Measurements from ENCODE around the gene POLR3C. TPM values are rescaled to one million over a fixed set of nuclear protein-coding genes. Genes with fewer than 3 reads are reported as not detected.

Gene POLR3C
- total RNA-seq, 4 donors from 2014 or later = 17.5 to 79.2 (median 34.5) TPM

GRCh38 chr1:145884675-145885074, 60.7 kb downstream of the POLR3C start:
- peaks cover 0 to 11% (median 2%) of the 10 kb centered on the region in 4 donors for H3K4me1 ChIP-seq
- no peak overlapping the region for H3K4me3 ChIP-seq
- no peak for DNase-seq
- no peaks in the 10 kb centered on the region for H3K36me3 ChIP-seq
- no peaks in the 10 kb centered on the region for H3K27me3 ChIP-seq
- no peaks in the 10 kb centered on the region for H3K9me3 ChIP-seq
- no peak for TF ChIP-seq CTCF (IDR thresholded peaks at IDR 0.05)
- no peak for TF ChIP-seq POLR2A (IDR thresholded peaks at IDR 0.05)
- H3K27ac ChIP-seq = no peak overlapping the region

- peak within 1 kb of the TSS in 1 of 4 donors; percentile 39 for H3K27ac ChIP-seq
- TF ChIP-seq POLR2A (IDR thresholded peaks at IDR 0.05) (no peak), CTCF (IDR thresholded peaks at IDR 0.05) (no peak)
- peak within 1 kb of the TSS; percentile 50 to 79 (median 64) for H3K4me3 ChIP-seq
- no peaks in the 10 kb centered on the region for H3K27me3 ChIP-seq
- H3K4me1 ChIP-seq = peaks cover 0 to 12% (median 2%) of the 10 kb centered on the region in 4 donors
- peak; percentile 83 to 94 (median 90) for DNase-seq
- no peaks in the 10 kb centered on the region for H3K9me3 ChIP-seq
- no peaks in the 10 kb centered on the region for H3K36me3 ChIP-seq
Measured at GRCh38 chr1:145885738-145886287, 61.8 kb downstream of the POLR3C start, which contains the start of gene ANKRD35. TSS of gene ANKRD35 (minus strand) at chr1:145885866. CDS start at chr1:145885758, 108 bp downstream.

DNA sequence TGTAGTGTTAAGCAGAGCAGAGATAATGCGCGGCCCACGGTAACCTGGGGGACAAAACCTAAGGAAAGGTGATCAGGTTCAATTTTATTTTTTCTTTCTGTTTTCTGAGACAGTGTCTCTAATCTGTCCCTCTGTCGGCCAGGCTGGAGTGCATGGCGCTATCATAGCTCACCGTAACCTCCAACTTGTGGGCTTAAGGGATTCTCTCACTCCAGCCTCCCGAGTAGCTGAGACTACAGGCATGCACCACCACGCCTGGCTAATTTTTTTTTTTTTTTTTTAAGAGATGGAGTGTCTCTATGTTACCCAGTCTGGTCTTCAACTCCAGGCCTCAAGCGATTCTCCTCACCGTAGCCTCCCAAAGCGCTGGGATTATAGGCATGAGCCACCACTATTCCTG, 62.4 kb downstream of the POLR3C start:
- TF ChIP-seq POLR2A (IDR thresholded peaks at IDR 0.05) = no peak
- TF ChIP-seq CTCF (IDR thresholded peaks at IDR 0.05) = no peak
- H3K4me3 ChIP-seq = peak overlapping the region; percentile 50 to 79 (median 64)

GRCh38 chr1:145886816-145887215, 62.8 kb downstream of the POLR3C start:
- no peaks in the 10 kb centered on the region for H3K36me3 ChIP-seq
- no peak for DNase-seq
- no peak for TF ChIP-seq POLR2A (IDR thresholded peaks at IDR 0.05)
- no peak for TF ChIP-seq CTCF (IDR thresholded peaks at IDR 0.05)
- no peaks in the 10 kb centered on the region for H3K27me3 ChIP-seq
- peaks cover 0 to 21% (median 4%) of the 10 kb centered on the region in 4 donors for H3K4me1 ChIP-seq
- no peak overlapping the region for H3K27ac ChIP-seq
- no peak overlapping the region for H3K4me3 ChIP-seq
- no peaks in the 10 kb centered on the region for H3K9me3 ChIP-seq

More for the DNA sequence above, 62.4 kb downstream of the POLR3C start:
- H3K36me3 ChIP-seq = no peaks in the 10 kb centered on the region
- DNase-seq = no peak
- H3K4me1 ChIP-seq = peaks cover 0 to 17% (median 2%) of the 10 kb centered on the region in 4 donors
- no peaks in the 10 kb centered on the region for H3K9me3 ChIP-seq
- H3K27me3 ChIP-seq = no peaks in the 10 kb centered on the region
- peak overlapping the region in 1 of 4 donors; percentile 39 for H3K27ac ChIP-seq

GRCh38 chr1:145887631-145888030, 63.6 kb downstream of the POLR3C start:
- Histone ChIP-seq H3K4me3 (no peak overlapping the region), H3K27ac (no peak overlapping the region), H3K4me1 (peaks cover 0 to 26% (median 4%) of the 10 kb centered on the region in 4 donors), H3K36me3 (no peaks in the 10 kb centered on the region), H3K27me3 (no peaks in the 10 kb centered on the region), H3K9me3 (no peaks in the 10 kb centered on the region)
- no peak for DNase-seq
- TF ChIP-seq POLR2A (IDR thresholded peaks at IDR 0.05) (no peak), CTCF (IDR thresholded peaks at IDR 0.05) (no peak)

Data from Peyer's patch (tissue), 4 donors.